Epithelial cell of esophagus (primary cell): ENCODE data around the gene RPL18A.

Experiments
- DNase-seq: peaks from one replicate; pipeline ENCODE4 v3.0.0; 2010; ENCODE audit warnings: low read depth
- H3K4me3 ChIP-seq: 2 replicates; pipeline ENCODE4 v1.5.1; 2011; ENCODE audit warnings: mild to moderate bottlenecking, low read length, control low read depth
- CTCF ChIP-seq: IDR thresholded peaks from 2 replicates; pipeline ENCODE4 v1.5.1; 2011; ENCODE audit warnings: low read depth, mild to moderate bottlenecking, low read length, control low read depth, inconsistent platforms; ENCODE audit not compliant: insufficient read depth; ENCODE audit errors: missing control alignments

RPL18A gene

GRCh38 chr19:17863520-17864182, 3.9 kb downstream of the RPL18A start:
- no peak for TF ChIP-seq CTCF
- no peak for DNase-seq
- no peak overlapping the region for H3K4me3 ChIP-seq

- TF ChIP-seq CTCF: no peak
- peak; percentile 51 for DNase-seq
- H3K4me3 ChIP-seq: no peak overlapping the region
Measured at GRCh38 chr19:17865364-17866311, 5.9 kb downstream of the RPL18A start.

GRCh38 chr19:17866312-17866963, 6.7 kb downstream of the RPL18A start:
- no peak for TF ChIP-seq CTCF
- no peak overlapping the region for H3K4me3 ChIP-seq
- no peak for DNase-seq

- no peak overlapping the region for H3K4me3 ChIP-seq
- no peak for DNase-seq
- TF ChIP-seq CTCF: no peak
Measured at GRCh38 chr19:17866964-17867486, 7.3 kb downstream of the RPL18A start.

GRCh38 chr19:17868669-17869068, 9.0 kb downstream of the RPL18A start:
- no peak overlapping the region for H3K4me3 ChIP-seq
- TF ChIP-seq CTCF: no peak
- DNase-seq: no peak

GRCh38 chr19:17869114-17869608, 9.5 kb downstream of the RPL18A start:
- no peak overlapping the region for H3K4me3 ChIP-seq
- DNase-seq: no peak
- TF ChIP-seq CTCF: no peak
